ENCODE results near the gene FAM219A.

DNA sequence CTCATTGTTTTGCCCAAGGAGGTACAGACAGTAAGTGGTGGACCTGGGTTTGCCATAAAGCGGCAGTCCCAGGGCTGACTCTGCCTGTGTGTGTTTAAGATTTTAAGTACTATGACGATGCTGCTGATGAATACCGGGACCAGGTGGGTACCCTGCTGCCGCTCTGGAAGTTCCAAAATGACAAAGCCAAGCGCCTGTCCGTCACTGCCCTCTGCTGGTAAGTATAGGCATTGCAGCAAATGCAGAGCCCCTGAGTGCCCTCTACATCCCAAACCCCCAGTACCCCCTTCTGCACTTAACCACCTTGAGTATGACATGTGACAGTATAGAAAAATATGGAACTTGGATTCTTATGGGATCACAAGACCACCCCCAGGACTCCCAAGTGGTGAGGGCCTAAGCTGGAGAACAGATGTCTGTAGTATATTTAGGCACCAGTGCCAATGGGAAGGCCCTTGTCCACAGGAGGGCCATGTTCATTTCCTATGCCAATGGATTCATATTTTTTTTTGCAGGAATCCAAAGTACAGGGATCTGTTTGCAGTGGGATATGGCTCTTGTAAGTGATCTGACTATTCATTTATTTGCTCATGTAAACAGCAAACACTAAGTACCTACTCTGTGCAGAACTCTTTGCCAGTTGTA lies 42.4 kb upstream of the FAM219A start:
- TF ChIP-seq CTCF (IDR thresholded peaks at IDR 0.05) (peak; percentile 89 to 100 (median 92)), POLR2A (IDR thresholded peaks at IDR 0.05) (no peak)

Data from esophagus squamous epithelium (tissue), 4 donors.